RCC 7860 (cell line): ENCODE results near the gene TRIM8.

Experiments
- DNase-seq: peaks from one replicate; pipeline ENCODE4 v3.0.0-alpha.2; 2015; ENCODE audit warnings: low spot score
- FAIRE-seq: peaks from 2 replicates; lab custom pipeline; 2012; peaks lifted over from hg19 to GRCh38; lab: Jason Lieb, UNC

Gene TRIM8

GRCh38 chr10:102648269-102648888, 4.1 kb downstream of the TRIM8 start:
- DNase-seq (no peak), FAIRE-seq (no peak)

DNA sequence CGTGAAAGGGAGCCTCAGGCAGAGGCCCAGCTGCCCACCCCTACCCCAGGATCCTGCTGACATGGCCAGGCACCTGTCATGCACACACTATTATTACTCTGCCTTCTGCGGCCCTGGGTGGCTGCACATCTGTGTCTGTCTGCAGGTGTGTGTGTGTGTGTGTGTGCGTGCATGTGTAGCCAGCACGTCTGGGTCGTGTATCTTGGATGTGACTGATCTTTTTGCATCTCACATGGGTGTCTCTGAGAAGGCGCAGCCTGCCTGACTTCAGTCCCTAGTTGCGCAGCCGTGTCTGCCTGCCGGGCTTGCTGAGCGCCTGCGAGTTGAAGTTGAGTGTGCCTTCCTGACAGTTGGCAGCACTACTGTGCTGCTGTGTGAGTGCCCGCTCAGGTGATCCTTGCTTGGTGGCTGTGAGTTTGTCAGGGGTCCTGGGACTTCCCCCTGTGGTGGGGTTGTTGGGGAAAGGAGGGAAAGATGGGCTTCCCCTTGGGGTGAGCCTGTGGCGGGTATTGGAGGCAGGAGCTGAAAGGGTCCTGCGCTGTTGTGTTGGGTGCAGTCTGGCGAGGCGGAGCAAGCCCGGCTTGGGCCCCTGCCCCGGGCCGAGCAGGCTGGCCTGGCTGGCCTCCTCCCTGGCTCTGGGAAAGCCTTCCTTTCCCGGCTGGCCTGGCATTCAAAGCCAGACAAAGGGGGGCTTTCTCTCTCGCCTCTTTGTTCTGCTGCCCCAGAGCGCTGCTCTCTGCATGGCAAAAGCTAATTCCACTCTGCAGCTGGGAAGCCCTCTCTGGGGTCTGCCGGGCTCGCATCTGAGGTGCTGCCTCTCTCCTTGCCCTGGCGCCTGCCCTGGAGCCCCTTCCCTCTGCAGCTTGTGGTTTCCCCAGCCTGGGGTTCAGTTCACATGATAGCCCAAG, 4.9 kb downstream of the TRIM8 start:
- FAIRE-seq (no peak), DNase-seq (no peak)

DNA sequence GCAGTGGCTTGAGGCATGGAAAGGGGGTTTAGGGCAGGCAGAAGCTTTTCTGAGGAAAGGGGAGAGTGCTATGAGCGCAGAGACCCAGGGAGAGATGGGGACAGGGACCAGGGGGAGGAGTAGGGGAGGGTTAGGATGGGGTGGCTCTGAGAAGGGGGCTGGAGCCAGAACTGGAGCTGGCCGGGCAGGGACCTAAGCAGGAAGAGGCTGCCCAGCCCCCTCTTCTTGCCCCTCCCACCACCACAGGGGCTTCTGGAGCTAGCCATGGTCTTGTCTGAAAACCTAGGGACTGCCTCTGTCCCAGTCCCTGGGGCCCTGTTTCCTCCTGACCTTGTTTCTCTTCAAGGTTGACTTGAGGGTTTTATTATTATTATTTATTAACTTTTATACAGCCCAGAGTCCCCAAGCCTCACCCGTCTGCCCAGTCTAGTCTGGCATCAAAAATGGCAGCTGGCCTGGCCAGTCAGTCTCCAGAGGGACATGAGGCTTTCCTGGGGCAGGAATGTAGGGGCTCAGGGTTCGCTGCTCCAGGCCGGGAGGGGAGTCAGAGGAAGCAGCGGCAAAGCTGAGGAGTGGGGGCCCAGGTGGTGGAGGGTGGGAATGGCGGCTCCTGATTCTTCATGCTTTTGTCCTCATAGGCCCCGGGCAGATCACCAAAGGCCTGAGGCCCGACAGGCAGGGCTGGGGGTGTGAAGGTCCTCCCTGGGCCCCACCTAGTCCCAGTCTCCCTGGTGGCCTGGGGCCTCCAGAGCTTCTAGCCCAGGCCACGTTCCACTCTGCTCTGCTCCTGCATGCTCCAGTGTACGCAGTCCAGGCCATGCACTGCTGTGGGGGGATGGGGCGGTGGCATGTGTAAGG, 5.7 kb downstream of the TRIM8 start:
- FAIRE-seq (no peak), DNase-seq (no peak)

DNA sequence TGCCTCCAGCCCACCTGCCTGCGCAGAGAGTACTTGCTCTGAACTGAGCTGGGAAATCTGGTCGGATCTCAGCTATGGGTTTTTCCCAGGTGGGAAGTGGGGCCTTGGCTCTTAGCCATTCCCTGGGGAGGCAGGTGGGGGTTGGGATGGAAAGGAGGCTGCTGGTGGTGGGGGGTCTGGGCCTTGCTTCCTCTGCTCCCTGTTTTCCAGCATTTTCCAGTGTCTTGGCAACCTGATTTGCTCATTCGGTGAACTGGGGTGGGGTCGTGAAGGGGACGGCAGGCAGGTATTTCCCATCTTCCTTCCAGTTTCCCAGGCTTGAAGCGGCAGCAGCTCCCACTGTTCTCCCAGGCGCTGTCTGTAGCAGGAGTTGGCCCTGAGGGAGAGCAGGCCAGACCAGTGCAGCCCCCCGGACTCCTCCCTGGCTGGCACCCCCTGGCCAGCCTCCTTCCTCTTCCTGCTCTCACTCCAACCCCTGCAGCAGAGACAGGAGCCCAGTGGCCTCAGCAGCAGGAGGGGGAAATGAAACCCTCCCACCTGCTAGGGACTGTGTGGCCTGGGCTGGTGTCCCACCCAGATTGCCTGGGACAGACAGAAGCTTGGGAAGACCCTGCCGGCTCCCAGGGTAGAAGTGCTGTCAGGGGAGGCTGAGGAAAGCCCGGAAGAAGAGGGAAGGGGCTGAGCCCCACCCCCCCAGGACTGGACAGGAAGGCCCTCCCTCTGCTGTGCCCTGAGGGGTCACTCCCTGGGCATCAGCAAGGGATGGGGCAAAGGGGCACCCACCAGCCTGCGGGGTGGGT, 6.6 kb downstream of the TRIM8 start:
- DNase-seq (no peak), FAIRE-seq (no peak)

GRCh38 chr10:102651455-102652169, 7.3 kb downstream of the TRIM8 start:
- FAIRE-seq, result no peak

DNA sequence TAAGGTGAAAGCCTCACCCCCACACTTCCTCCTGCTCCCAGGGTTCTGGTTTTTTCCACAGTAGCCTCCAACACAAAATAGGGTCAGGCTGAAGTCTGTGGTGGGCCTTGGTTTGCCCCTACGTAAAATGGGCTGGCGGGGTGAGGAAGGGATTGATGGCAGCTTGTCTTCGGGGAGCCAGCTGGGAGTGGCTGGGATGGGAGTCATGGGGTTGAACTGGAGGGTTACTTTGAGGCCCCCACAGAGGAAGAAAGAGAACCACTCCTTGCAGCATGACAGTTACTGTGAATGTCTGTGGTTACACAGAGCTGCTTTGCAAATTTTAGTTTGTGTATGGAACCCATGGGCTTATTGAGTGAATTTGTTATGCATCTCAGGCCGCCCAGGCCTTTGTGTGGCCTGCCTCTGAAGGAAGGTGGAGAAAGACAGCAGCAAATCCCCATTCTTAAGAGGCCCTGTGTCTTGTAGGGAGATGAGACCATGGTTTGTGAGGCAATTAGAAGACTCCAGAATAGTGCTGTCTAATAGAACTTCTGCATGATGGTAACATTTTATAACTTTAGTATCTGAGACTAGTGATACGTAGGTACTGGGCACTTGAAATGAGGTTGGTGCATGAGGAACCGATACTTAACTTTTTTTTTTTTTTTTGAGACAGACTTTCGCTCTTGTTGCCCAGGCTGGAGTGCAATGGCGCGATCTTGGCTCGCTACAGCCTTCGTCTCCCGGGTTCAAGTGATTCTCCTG, 8.1 kb downstream of the TRIM8 start:
- DNase-seq (no peak), FAIRE-seq (no peak)

More at GRCh38 chr10:102651455-102652169, 7.3 kb downstream of the TRIM8 start:
- DNase-seq, result no peak

GRCh38 chr10:102653060-102653459, 8.8 kb downstream of the TRIM8 start:
- FAIRE-seq (no peak), DNase-seq (no peak)

DNA sequence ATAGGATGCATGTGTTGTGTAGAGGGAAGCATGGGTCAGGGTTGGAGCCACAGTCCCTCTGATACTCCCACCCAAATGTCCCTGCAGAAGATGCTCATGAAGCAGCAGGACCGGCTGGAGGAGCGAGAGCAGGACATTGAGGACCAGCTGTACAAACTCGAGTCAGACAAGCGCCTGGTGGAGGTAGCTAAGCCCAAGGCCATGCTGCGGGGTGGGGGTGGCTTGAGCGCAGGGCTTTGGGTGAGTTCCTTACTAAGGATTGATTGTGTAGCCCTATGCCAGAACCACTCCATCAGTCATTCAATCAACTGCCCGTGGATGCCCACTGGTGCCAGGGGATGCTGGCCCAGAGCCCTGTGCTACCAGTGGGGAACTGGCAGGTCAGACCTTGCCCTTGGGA, 10.3 kb downstream of the TRIM8 start:
- DNase-seq (no peak), FAIRE-seq (no peak)

DNA sequence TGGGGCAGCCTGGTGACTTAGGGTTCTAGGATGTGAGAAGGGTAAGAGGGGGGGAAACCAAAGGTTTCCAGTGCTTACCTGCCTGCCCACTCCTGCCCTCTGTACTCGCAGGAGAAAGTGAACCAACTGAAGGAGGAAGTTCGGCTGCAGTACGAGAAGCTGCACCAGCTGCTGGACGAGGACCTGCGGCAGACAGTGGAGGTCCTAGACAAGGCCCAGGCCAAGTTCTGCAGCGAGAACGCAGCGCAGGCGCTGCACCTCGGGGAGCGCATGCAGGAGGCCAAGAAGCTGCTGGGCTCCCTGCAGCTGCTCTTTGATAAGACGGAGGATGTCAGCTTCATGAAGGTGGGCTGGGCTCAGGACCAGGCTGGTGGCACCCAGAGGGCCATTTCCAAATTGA, 10.7 kb downstream of the TRIM8 start:
- no peak for DNase-seq
- FAIRE-seq, result no peak

- DNase-seq (no peak), FAIRE-seq (no peak)
Measured at GRCh38 chr10:102656026-102656425, 11.7 kb downstream of the TRIM8 start.

DNA sequence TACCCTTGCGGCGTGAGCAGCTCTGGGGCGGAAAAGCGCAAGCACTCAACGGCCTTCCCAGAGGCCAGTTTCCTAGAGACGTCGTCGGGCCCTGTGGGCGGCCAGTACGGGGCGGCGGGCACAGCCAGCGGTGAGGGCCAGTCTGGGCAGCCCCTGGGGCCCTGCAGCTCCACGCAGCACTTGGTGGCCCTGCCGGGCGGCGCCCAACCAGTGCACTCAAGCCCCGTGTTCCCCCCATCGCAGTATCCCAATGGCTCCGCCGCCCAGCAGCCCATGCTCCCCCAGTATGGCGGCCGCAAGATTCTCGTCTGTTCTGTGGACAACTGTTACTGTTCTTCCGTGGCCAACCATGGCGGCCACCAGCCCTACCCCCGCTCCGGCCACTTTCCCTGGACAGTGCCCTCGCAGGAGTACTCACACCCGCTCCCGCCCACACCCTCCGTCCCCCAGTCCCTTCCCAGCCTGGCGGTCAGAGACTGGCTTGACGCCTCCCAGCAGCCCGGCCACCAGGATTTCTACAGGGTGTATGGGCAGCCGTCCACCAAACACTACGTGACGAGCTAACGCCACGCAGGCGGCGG, 12.6 kb downstream of the TRIM8 start:
- FAIRE-seq (no peak), DNase-seq (no peak)

DNA sequence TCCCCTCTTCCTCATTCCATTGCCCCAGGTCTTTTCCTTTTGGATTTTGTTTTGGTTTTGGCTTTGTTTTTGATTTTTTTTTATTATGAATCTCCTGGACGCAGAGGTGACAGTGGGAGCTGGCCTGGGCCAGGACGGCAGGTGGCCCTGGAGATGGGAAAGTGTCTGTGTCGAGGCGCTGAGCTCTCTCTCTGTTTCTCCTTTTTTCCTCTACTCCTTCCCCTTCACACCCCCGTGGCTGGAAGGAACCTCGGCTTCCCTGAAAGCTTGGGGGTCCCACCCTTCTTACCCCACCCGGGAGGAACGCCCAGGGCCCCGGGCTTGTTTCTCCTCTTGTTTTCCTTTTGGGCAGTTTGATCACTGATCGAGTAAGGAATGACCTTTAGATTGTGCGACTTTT, 13.2 kb downstream of the TRIM8 start:
- DNase-seq (no peak), FAIRE-seq (no peak)

DNA sequence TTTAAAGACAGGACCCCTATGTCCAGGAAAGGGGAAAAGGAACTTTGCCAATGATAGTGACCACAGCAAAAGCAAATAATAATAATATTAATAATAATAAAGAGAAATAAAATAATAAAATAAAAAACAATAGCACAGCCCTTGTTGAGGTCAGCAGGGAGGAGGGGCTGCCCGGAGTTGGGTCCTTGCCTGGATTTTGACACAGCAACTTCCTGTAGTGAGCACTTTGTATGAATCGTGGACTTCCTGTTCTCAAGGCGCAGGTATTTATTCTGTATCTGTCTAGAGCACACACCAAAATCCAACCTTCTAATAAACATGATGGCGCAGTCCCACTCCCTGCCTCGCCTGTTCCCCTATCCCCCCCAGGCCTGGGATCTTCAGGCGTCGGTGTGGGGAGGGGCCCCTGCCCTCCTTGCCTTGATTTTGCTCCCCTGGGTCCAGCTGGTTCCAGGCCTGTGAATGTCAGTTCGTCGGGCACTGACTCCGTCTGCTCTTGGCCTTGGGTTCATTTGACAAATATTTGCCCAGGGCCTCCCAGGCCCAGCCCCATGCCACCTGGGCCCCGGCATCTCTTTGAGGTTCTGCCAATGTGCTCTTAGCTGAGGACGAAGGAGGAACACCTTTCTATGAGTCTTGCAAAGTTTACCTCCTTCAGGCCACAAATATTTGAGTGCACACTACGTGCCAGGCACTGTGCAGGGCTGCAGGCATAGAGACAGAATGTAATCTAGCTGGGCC, 13.9 kb downstream of the TRIM8 start:
- no peak for DNase-seq
- FAIRE-seq, result no peak

DNA sequence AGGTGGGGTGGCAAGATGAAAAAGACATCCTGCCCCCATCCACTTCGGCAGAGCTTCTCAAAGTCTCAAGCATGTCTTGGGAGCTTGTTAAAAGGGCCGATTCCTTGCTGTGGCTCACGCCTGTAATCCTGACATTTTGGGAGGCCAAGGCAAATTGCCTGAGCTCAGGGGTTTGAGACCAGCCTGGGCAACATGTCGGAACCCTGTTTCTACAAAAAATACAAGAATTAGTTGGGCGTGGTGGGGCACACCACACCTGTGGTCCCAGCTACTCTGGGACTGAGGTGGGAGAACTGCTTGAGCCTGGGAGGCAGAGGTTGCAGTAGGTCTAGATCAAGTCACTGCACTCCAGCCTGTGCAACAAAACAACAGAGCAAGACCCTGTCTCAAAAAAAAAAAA, 14.5 kb downstream of the TRIM8 start:
- FAIRE-seq, result no peak

GRCh38 chr10:102660888-102661657, 16.8 kb downstream of the TRIM8 start:
- FAIRE-seq (no peak), DNase-seq (no peak)

More for the DNA sequence above, 14.5 kb downstream of the TRIM8 start:
- no peak for DNase-seq

- DNase-seq (no peak), FAIRE-seq (no peak)
Measured at GRCh38 chr10:102661658-102662028, 17.4 kb downstream of the TRIM8 start.

DNA sequence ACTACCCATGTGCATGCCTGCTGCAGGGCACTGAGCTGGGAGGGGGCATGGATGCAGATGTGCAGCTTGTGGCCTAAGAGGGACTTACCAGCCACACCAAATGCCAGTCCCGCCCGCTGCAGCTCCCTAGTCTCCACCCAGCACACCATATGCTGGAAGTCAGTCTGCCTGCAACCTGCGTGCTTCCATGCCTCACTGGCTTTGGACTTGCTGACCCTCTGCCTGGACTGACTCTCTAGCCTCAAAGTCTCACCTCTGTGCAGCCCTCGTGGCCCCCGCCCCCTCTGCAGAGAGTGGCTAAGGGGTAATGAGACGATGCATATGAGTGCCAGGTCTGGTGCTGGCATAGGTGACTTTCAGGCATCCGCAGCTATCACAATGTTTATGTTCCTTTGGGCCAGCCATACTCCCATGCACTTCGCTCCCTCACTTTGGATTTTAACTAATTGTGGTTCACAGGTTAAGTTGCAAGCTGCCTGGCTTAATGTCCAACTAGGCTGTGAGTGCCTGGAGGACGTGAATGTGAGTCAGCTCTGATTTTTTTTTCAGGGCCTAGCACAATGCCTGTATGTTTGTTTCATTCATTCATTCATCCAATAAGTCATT, 21.7 kb downstream of the TRIM8 start:
- DNase-seq (peak; percentile 77), FAIRE-seq (peak; percentile 87)
